GM10847 (cell line): ENCODE data around the gene CACNA2D4.

Experiments
- POLR2A ChIP-seq: IDR thresholded peaks from 2 replicates; pipeline ENCODE4 v1.6.1; 2011; ENCODE audit not compliant: insufficient read length; ENCODE audit errors: extremely low read depth

The CACNA2D4 gene

GRCh38 chr12:1842183-1842904 lies 76.1 kb downstream of the CACNA2D4 start:
- TF ChIP-seq POLR2A, result no peak

GRCh38 chr12:1841586-1842182 lies 76.8 kb downstream of the CACNA2D4 start:
- no peak for TF ChIP-seq POLR2A

- no peak for TF ChIP-seq POLR2A
Observed at GRCh38 chr12:1840981-1841425, 77.4 kb downstream of the CACNA2D4 start.

GRCh38 chr12:1839956-1840951 lies 78.2 kb downstream of the CACNA2D4 start:
- TF ChIP-seq POLR2A, result no peak

- TF ChIP-seq POLR2A, result no peak
Observed at GRCh38 chr12:1839464-1839863, 79.0 kb downstream of the CACNA2D4 start.

- no peak for TF ChIP-seq POLR2A
Observed at GRCh38 chr12:1838994-1839365, 79.5 kb downstream of the CACNA2D4 start.

GRCh38 chr12:1838205-1838993 lies 80.1 kb downstream of the CACNA2D4 start:
- TF ChIP-seq POLR2A, result no peak

GRCh38 chr12:1837541-1838204 lies 80.8 kb downstream of the CACNA2D4 start:
- no peak for TF ChIP-seq POLR2A

GRCh38 chr12:1836854-1837421 lies 81.5 kb downstream of the CACNA2D4 start:
- no peak for TF ChIP-seq POLR2A

GRCh38 chr12:1836241-1836803 lies 82.1 kb downstream of the CACNA2D4 start:
- TF ChIP-seq POLR2A, result no peak

GRCh38 chr12:1835211-1836131 lies 83.0 kb downstream of the CACNA2D4 start:
- TF ChIP-seq POLR2A, result no peak

GRCh38 chr12:1834186-1834925 lies 84.1 kb downstream of the CACNA2D4 start:
- TF ChIP-seq POLR2A, result no peak

GRCh38 chr12:1833596-1834028 lies 84.8 kb downstream of the CACNA2D4 start:
- TF ChIP-seq POLR2A, result no peak
